ENCODE results near the gene NFIA.

NFIA gene

DNA sequence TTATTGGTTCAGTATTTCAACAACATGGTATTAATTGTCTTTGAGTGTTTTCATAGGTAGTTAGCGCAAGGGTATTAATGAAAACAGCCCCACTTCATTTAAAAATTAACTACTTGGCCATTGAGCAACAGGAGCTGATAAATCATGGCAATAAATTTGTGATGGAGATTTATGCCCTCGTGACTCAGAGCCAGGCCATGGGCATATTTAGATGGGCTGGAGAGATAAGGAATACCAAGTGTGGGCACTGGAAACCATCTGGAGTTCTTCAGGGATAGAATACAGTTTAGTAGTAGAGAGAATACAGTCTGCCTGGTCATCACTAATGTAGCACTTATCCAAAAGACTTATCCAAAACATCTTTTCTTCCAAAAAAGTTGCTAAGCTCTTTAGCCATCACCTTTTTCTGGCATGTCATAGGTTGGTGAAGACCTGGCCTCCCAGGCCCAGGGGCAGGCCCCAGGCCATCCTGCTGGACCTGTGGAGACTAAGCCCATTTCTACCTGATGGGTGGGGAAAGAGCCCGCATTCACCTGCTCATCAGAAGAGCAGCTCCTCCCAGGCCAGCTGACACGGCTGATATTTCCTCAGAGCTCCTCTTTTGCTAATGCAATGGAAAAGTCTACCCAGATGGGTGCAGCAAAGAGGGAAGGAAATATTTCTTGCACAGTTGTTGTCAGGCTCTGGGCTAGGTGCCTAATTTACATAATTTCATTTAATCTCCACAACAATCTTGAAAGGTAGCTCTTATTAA, 404.6 kb downstream of the NFIA start:
- no peak for DNase-seq (ENCODE audit: low read depth, low spot score)

DNA sequence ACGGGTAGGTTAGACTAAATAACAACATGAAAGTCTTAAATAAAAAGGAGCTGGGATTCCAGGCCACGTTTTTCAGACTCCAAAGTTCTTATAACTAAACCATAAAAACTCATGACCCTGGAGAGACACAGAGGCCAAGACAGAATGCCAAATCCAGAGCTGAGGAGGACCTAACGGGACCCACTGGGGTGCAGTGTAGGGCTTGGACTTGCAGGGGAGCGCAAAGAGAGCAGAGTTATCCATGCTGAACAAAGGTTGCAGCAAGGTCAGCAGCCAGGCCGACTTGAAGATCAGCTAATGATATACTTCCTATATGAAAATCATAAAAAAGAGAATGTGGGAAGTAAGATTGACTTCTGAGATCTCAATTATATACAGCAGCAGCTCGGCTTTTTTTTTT, 405.4 kb downstream of the NFIA start:
- DNase-seq (ENCODE audit: low read depth, low spot score) = no peak

DNA sequence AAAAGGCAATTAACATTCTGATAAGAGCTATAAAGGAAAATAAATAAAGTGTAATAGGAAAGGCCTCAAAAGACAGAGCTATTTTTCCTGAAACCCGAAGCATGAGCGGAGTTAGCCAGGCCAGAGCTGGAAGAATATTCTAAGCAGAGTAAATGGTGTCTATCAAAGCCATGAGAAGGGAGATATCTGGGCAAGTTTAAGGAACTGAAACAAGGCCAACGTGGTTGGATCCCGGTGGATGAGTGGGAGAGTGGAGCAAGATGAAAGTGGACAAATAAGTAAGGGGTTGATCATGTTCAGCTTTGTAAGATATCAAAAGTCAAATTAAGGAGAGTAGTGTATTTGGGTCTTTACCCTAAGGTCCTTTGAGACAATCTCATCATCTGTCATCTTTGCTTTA, 408.6 kb downstream of the NFIA start:
- DNase-seq (ENCODE audit: low read depth, low spot score) = no peak

DNA sequence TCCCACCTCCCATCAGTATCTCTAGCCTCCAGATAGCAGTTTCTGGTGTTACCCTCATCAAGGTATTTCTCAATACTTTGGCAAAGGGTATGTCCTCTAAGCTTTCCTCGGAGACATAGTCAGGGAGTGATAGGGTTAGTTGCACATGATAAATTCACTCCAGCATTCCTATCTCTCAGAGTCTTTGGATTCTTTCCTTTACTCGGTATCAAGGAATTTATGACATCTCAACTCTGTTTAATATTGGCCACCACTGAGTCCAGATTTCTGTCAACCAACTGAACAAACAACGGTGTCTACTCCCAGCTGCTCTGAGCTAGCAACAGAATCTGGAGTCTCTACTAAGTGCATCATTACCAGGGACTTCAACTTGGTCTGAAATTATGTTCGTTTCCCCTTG, 409.1 kb downstream of the NFIA start:
- DNase-seq (ENCODE audit: low read depth, low spot score) = no peak

DNA sequence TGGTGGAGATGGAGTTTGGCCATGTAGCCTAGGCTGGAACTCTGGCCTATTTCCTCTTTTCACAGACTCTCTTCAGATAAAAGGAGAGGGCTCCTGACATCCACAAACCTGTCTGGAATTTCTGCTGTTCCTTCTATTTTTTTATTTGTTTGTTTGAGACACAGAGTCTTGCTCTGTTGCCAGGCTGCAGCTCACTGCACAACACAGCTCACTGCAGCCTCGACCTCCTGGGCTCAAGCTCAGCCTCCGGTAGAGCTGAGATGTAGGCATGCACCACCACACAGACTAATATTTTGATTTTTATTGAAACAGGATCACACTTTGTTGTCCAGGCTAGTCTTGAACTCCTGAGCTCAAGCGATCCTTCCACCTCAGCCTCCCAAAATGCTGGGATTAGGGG, 411.6 kb downstream of the NFIA start:
- no peak for DNase-seq (ENCODE audit: low read depth, low spot score)

DNA sequence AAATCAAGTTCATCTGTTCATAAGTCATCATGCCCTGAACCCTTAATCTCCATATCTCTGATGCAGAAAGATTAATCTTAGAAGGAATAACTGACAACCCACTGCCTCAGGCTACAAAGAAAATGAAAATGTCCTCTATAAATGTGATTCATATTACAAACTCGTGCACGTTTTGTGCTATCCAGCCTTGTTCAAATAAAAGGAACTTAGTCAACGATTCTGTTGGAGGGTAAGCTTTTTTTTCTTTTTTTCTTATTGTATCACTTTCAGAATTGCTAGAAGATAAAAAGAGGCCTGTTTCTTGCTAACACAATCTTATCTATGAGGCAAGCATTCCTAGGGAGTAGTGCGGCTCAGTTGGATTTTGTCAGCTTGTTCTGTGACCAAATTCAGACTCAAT, 414.1 kb downstream of the NFIA start:
- DNase-seq (ENCODE audit: low read depth, low spot score) = no peak

DNA sequence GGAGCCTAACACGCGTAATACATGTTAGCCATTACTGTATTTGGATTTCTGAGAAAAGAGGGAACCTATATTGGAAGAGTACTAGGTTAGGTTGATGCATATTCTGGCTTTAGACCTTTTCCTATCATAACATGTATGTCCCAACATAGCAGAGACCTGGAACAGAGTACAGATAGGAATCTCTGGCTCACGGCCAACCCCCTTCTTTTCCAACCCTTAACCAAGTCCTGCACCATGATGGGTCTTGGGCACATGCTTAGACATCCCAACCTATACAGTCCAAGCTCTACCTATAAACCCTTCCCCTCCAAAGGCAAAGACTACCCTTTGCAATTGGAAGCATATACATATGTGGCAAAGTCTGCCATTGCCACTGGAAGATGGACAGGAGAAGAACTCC, 414.7 kb downstream of the NFIA start:
- no peak for DNase-seq (ENCODE audit: low read depth, low spot score)

DNA sequence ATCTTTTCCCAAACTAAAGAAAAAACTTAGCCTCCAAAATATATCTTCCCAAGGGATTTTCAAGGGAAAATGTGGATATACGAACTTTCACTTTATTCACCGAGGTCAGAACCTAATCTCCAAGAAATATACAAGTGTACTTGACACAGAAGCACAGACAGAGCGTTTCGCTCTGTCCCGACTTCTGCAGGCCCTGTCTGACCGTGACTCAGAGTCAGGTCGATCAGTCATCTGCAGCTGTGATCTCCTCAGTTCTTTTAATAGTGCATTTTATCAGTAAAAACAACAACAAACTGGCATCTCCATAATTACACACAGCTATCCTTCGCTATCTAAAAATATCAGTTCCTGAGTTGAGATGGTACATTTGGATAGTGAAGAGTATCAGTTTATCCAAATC, 416.0 kb downstream of the NFIA start:
- no peak for DNase-seq (ENCODE audit: low read depth, low spot score)

DNA sequence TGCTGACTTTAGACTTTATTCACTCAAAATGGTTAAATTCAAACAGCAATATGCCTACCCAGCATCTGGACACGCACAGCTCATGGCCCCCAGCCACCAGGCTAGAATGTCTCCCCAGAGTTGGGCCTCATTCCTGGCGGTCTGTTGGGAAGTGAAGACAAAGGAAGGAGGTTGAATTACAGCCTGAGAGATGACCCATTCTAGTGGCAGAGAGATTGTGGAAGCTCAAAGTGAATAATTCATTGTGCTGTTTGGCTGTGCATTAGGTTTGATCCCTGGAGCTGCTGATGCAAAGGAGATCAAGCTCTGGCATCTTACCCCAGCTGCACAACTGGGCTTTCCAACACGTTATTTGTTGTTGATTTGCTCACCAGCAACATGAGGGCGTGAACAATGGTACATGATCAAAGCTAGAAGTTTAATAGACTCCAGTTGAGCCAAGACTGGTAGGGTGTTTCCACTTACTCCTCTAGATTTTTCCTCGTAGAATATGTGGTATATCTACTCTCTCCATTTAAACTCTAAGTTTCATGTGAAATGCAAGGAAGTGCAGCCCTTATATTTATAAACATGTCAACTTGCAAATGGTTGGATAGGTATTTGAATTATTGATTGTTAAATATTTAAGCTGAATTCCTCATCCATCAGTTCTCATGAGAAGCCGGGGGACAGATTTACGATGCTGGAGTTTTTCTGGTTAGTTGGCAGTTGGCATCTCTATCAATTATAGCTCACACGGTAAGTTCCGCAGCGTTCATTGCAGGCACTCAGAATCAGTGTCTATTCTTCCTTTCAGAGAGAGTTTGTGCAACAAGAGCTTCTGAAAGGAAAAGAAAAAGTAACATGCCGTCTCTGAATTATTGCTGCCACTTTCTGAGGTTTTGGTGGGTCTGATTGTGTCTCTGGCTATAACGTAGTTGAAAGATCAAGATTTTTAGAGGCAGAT, 419.9 kb downstream of the NFIA start:
- DNase-seq (ENCODE audit: low read depth, low spot score) = no peak

DNA sequence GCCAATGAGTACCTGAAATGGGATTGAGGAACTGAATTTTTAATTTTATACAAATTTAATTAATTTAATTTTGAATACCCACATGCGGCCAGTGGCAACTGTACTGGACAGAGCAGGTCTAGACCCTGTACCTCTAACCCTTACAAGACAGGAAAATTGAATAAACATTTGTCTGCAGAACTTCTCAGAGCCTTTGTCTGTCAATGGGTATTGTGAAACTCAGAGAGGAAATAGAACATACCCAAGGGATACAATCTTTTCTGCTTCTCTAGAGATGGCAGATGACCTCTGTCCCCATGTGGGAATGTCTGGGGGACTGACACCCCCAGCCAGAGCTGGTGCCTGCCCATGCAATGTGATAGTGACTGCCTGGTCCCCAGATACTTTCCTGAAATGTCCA, 421.9 kb downstream of the NFIA start:
- no peak for DNase-seq (ENCODE audit: low read depth, low spot score)

DNA sequence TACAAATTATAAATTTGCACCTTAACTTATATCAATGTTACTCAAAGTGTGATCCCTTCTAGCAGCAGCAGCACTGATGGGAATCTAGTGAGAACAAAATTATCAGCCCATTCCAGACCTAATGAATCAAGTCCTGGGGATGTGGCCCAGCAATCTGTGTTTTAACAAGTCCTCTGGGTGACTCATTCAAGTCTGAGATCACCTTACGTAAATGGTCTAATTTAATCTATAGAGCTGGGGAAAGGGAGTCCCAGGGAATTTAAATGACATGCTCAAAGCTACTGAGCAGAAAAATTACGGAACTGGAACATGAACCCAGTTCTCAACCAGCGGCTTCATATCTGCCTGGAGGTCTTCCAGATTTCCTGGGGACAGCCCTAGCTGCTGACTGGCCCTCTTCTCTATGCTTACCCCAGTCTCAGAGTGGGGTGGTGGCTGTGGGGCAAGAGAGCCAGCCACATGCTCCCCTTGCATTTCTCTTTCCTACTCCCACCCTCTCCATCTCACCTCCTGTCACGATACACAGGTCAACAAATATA, 422.6 kb downstream of the NFIA start:
- no peak for DNase-seq (ENCODE audit: low read depth, low spot score)

DNA sequence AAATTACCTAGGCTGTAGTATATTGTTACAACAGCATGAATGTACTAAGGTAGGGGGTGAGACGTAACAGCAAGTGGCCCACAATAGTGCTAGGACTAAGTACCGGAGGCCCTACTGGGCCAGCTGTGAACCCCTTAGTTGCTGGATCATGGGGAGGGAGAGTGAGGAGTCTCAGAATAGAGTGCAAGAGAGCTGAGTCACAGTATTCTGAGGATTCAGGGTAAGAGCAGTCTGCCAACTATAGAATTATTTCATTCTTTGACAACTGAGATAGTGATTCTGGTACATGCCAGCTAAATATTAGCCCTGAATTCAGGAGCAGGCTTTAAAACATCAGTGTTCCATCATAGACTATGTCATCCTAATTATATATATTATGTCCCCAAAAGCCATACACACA, 423.9 kb downstream of the NFIA start:
- no peak for DNase-seq (ENCODE audit: low read depth, low spot score)

DNA sequence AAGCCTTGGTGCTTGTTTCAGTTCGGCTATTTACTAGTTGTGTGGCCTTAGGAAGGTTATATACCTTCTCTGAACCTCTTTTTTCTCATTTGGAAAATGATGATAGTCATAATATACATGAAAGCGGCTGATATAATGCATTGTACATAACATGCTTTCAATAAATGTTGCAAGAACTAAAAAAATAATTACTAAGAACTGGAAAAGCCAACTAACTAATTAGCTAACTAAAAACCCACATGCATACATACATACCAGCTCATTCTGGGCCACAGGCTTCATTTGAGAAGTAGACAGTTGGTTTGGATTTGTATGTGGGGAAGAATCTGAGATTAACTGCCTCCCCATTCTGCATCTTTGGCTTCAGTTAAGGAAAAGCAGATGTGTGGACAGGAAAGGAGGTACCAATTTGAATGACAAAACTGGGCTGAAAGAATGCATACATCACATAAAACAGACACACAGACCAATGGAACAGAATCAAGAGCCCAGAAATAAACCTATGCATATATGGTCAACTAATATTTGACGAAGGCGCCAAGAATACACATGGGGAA, 424.7 kb downstream of the NFIA start:
- no peak for DNase-seq (ENCODE audit: low read depth, low spot score)

Data from iPS DF 19.7 (cell line).